Osteocyte (in vitro differentiated cells): Measurements from ENCODE around the gene CHRD. TPM values are rescaled to one million over a fixed set of nuclear protein-coding genes. Genes with fewer than 3 reads are reported as not detected.

Experiments used
- DNase-seq: peaks from one replicate; pipeline ENCODE4 v3.0.0; 2021; ENCODE audit warnings: mixed read lengths; ENCODE audit not compliant: unreplicated experiment; ENCODE audit errors: extremely low spot score
- H3K27ac Mint-ChIP-seq: one replicate; pipeline ENCODE4 v1.8.0; 2021; ENCODE audit warnings: mild to moderate bottlenecking, mixed read lengths; ENCODE audit not compliant: unreplicated experiment
- H3K27me3 Mint-ChIP-seq: one replicate; pipeline ENCODE4 v1.8.0; 2021; ENCODE audit warnings: mixed read lengths; ENCODE audit not compliant: unreplicated experiment
- H3K36me3 Mint-ChIP-seq: one replicate; pipeline ENCODE4 v1.8.0; 2021; ENCODE audit warnings: mixed read lengths; ENCODE audit not compliant: unreplicated experiment
- H3K4me1 Mint-ChIP-seq: one replicate; pipeline ENCODE4 v1.8.0; 2021; ENCODE audit warnings: mixed read lengths; ENCODE audit not compliant: unreplicated experiment
- H3K4me3 Mint-ChIP-seq: one replicate; pipeline ENCODE4 v1.8.0; 2021; ENCODE audit warnings: mild to moderate bottlenecking, moderate library complexity, mixed read lengths; ENCODE audit not compliant: unreplicated experiment
- H3K9me3 Mint-ChIP-seq: one replicate; pipeline ENCODE4 v1.8.0; 2021; ENCODE audit warnings: mixed read lengths; ENCODE audit not compliant: unreplicated experiment
- total RNA-seq: library from RNA; stranded (reverse); gene quantifications from 2 replicates; pipeline ENCODE4 v1.2.1, GENCODE V29; 2021
- TF ChIP-seq, protein P1 (sequence below): fragments of 200-600 bp; sonication (generic); IDR thresholded peaks from 2 replicates; pipeline ENCODE4 v1.5.0; 2021; ENCODE audit warnings: antibody characterized with exemption, mild to moderate bottlenecking, moderate library complexity

CHRD gene
- total RNA-seq, 1 donor from 2014 or later, result 4.4 TPM

- H3K27me3 Mint-ChIP-seq, result no peaks in the 10 kb centered on the region
- TF ChIP-seq, protein P1, sequence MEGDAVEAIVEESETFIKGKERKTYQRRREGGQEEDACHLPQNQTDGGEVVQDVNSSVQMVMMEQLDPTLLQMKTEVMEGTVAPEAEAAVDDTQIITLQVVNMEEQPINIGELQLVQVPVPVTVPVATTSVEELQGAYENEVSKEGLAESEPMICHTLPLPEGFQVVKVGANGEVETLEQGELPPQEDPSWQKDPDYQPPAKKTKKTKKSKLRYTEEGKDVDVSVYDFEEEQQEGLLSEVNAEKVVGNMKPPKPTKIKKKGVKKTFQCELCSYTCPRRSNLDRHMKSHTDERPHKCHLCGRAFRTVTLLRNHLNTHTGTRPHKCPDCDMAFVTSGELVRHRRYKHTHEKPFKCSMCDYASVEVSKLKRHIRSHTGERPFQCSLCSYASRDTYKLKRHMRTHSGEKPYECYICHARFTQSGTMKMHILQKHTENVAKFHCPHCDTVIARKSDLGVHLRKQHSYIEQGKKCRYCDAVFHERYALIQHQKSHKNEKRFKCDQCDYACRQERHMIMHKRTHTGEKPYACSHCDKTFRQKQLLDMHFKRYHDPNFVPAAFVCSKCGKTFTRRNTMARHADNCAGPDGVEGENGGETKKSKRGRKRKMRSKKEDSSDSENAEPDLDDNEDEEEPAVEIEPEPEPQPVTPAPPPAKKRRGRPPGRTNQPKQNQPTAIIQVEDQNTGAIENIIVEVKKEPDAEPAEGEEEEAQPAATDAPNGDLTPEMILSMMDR, result no peak
- H3K4me3 Mint-ChIP-seq, result no peak overlapping the region
- peaks cover 9% of the 10 kb centered on the region for H3K36me3 Mint-ChIP-seq
- no peak for DNase-seq
- no peak overlapping the region for H3K27ac Mint-ChIP-seq
- H3K9me3 Mint-ChIP-seq, result no peaks in the 10 kb centered on the region
- peaks cover 22% of the 10 kb centered on the region for H3K4me1 Mint-ChIP-seq
Measured at GRCh38 chr3:184350618-184351017, 29.2 kb upstream of the CHRD start.

GRCh38 chr3:184351511-184352148 is 28.2 kb upstream of the CHRD start:
- TF ChIP-seq, protein P1, result no peak
- Mint-ChIP-seq H3K4me3 (peak overlapping the region; percentile 5), H3K4me1 (peaks cover 19% of the 10 kb centered on the region), H3K27me3 (no peaks in the 10 kb centered on the region), H3K36me3 (peaks cover 6% of the 10 kb centered on the region), H3K9me3 (no peaks in the 10 kb centered on the region), H3K27ac (peak overlapping the region; percentile 4)
- no peak for DNase-seq

GRCh38 chr3:184352149-184352785 is 27.6 kb upstream of the CHRD start:
- DNase-seq, result no peak
- Mint-ChIP-seq H3K9me3 (no peaks in the 10 kb centered on the region), H3K4me3 (no peak overlapping the region), H3K27ac (no peak overlapping the region), H3K27me3 (no peaks in the 10 kb centered on the region), H3K4me1 (peaks cover 19% of the 10 kb centered on the region), H3K36me3 (peaks cover 9% of the 10 kb centered on the region)
- TF ChIP-seq, protein P1, result no peak

DNA sequence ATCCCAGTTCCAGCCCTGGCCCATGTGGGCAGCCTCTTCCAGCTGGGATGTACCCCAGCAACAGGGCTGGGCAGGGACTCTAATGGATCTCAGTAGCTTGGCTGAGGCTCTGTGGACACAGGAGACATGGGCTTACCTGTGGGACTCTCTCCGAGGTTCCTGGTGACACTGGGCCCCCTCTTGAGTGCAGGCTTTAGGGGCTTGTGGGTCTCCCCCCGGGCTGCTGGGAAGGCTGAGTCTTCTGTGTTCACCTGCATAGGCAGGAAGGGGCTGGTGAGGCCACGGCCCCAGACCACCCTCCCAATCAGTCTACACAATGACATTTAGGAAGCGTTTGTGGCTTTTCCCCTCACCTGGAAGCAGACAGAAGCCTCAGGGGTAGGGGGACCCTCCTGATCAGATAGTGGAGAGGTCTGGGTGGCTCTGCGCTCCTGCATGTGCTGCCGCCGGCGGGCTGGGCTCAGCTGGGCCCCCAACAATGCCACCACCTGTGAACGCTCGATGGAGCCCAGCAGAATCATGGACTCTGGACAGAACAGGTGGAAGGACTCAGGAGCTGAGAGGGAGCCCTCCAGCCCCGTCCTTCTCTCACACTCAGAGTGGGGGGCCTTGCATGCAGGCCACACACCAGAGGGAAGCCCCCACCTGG is 26.8 kb upstream of the CHRD start:
- TF ChIP-seq, protein P1, result no peak
- H3K36me3 Mint-ChIP-seq, result peaks cover 10% of the 10 kb centered on the region
- no peak overlapping the region for H3K27ac Mint-ChIP-seq
- H3K9me3 Mint-ChIP-seq, result no peaks in the 10 kb centered on the region
- no peak for DNase-seq
- H3K27me3 Mint-ChIP-seq, result no peaks in the 10 kb centered on the region
- no peak overlapping the region for H3K4me3 Mint-ChIP-seq
- peaks cover 13% of the 10 kb centered on the region for H3K4me1 Mint-ChIP-seq

DNA sequence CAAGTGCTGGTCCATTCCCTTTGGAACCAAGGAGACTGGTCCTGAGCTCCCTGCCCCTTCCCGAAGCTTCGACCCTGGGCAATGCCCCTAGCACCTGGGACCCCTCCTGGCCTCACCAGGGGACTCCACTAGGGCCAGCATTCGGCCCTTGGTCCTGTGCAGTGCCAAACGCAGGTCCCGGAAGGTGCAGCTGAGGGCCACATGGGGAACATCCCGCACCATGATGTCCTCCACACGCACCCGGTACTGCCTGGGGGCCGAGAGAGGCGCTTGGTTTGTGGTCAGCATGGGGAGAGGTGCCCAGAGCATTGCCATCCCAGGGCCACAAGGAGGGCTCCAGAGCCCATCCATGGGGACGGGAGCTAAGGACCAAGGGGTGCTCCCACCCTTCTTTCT is 26.3 kb upstream of the CHRD start:
- no peak overlapping the region for H3K4me3 Mint-ChIP-seq

More for the DNA sequence above, 26.3 kb upstream of the CHRD start:
- DNase-seq, result no peak
- no peaks in the 10 kb centered on the region for H3K27me3 Mint-ChIP-seq
- no peak overlapping the region for H3K27ac Mint-ChIP-seq
- H3K36me3 Mint-ChIP-seq, result peaks cover 13% of the 10 kb centered on the region
- H3K9me3 Mint-ChIP-seq, result no peaks in the 10 kb centered on the region
- H3K4me1 Mint-ChIP-seq, result peaks cover 13% of the 10 kb centered on the region
- TF ChIP-seq, protein P1, result no peak
